Measurements from ENCODE around the gene CORO2A. TPM values are rescaled to one million over a fixed set of nuclear protein-coding genes. Genes with fewer than 3 reads are reported as not detected.
A peak's percentile ranks its signal among the peaks of the same experiment; 100 is the strongest.

The CORO2A gene, protein sequence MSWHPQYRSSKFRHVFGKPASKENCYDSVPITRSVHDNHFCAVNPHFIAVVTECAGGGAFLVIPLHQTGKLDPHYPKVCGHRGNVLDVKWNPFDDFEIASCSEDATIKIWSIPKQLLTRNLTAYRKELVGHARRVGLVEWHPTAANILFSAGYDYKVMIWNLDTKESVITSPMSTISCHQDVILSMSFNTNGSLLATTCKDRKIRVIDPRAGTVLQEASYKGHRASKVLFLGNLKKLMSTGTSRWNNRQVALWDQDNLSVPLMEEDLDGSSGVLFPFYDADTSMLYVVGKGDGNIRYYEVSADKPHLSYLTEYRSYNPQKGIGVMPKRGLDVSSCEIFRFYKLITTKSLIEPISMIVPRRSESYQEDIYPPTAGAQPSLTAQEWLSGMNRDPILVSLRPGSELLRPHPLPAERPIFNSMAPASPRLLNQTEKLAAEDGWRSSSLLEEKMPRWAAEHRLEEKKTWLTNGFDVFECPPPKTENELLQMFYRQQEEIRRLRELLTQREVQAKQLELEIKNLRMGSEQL
- 1 to 10 TPM in 1 of 4 donors, under 1 TPM in 3; 0.77 to 4.8 (median 0.86) TPM for total RNA-seq

DNA sequence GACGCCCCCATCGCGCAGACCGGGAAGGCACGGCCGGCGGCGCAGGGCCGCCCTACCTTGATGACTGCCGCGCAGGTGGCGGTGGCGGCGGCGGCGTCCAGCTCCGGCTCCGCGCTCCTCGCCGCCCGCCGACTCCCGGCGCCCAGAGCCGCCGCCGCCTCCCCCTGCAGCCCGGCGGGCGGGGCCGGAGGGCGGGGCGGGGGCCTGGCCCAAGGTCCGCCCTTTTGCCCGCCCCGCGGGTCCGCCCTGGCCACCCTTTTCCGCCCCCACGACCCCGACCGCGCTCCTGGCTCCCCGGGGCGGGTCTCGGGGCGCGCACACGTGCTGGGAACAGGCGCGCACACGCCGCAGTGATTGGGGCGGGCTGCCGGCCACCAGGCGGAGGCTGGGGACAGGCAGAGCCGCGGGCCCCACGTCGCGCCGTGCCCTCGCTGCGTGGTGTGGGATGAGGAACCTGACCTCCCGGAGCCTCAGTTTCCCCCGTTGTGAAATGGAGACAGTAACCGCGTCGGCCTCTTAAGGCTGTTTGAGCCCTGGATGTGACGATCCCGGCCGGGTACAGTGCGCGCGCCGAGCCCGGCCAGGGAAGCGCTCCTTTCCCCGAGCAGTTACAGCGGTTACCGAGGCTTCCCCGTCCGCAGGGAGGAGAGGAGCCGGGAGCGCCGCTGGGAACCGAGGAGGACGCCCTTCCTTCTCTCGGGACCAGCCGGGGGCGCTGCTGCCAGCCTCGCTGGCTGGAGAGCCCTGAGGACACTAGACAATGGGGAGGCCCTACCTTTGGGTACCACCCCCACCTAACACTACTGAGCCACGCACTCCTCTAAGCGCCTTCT is at the start of gene CORO2A:
CORO2A (minus strand) TSS at position 135 of the 833 bp plus-strand sequence. CDS start 34,977 bp downstream, outside the sequence.
- H3K27ac ChIP-seq = peak within 1 kb of the TSS in 3 of 4 donors; percentile 58 to 77 (median 76)
- peaks cover 14% of the 10 kb centered on the region for H3K27me3 ChIP-seq
- 0% methylated on average over 2 of the region's 95 CpGs; no CpG with 5 or more reads in 1 of the 2 donors for WGBS, 2 donors (ENCODE audit: low coverage in 1 of 2)
- H3K4me3 ChIP-seq = peak within 1 kb of the TSS; percentile 66 to 67
- ATAC-seq = peak; percentile 87
- peaks cover 0 to 15% (median 8%) of the 10 kb centered on the region in 3 donors for H3K4me1 ChIP-seq
- TF ChIP-seq POLR2AphosphoS5 (IDR thresholded peaks at IDR 0.05) = no peak
- peak in 2 of 4 experiments; percentile 11 to 34 for TF ChIP-seq CTCF (IDR thresholded peaks at IDR 0.05)
- no peaks in the 10 kb centered on the region for H3K36me3 ChIP-seq
- H3K9me3 ChIP-seq = no peaks in the 10 kb centered on the region

DNA sequence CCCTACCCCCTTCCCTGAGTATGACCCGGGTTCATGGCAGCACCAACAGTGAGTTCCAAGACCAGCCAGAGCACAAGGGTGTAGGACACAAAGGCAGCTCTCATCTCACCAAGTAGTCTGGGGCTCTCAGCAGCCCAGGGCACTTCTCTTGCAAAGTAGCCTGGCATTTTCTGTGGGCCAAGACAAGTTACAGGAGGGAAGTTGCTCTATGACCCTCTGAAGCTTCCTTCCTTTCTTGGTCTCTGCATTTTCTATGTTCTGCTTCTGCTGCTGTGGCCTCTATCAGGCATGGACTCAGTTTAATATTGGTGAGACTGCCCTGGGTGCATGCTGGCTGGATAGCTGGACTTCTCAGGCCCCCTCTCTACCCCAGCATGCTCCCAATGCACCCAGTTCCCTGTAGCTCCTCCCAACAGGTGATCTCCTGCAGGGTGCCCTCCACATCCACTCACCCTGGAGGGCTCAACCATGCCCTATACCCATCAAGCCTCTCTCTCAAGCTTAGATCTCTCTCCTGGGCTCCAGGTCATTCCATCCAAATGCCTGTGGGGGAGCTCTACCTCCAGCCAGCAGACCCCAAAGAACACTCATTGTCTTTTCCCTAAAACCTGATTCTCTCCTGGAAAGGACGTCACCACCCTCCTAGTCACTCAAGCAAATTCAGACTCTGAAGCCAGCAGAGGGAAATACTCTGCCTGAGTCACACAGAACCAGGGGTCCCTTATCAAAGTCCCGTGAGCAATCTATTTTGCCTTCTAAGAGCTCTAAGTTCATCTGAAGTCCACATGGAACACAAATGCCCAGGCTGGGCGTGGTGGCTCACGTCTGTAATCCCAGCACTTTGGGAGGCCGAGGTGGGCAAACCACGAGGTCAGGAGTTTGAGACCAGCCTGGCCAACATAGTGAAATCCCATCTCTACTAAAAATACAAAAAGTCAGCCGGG is 49.2 kb upstream of the CORO2A start:
- no peak overlapping the region for H3K4me3 ChIP-seq
- H3K9me3 ChIP-seq = no peaks in the 10 kb centered on the region
- H3K4me1 ChIP-seq = no peaks in the 10 kb centered on the region
- ATAC-seq = no peak
- H3K27me3 ChIP-seq = no peaks in the 10 kb centered on the region
- 100% methylated on average over 4 of the region's 8 CpGs; no CpG with 5 or more reads in 1 of the 2 donors for WGBS, 2 donors (ENCODE audit: low coverage in 1 of 2)
- H3K27ac ChIP-seq = no peak overlapping the region
- TF ChIP-seq POLR2AphosphoS5 (IDR thresholded peaks at IDR 0.05) (no peak), CTCF (IDR thresholded peaks at IDR 0.05) (no peak), POLR2A (IDR thresholded peaks at IDR 0.05) (no peak), EP300 (IDR thresholded peaks at IDR 0.05) (no peak)
- H3K36me3 ChIP-seq = peaks cover 0 to 35% of the 10 kb centered on the region in 2 donors

- Histone ChIP-seq H3K4me1 (no peaks in the 10 kb centered on the region), H3K27me3 (no peaks in the 10 kb centered on the region), H3K4me3 (no peak overlapping the region), H3K36me3 (peaks cover 0 to 39% of the 10 kb centered on the region in 2 donors), H3K9me3 (no peaks in the 10 kb centered on the region), H3K27ac (no peak overlapping the region)
- no CpG with 5 or more reads among the region's 3 CpGs for WGBS, 2 donors (ENCODE audit: low coverage in 1 of 2)
- TF ChIP-seq POLR2A (IDR thresholded peaks at IDR 0.05) (no peak), EP300 (IDR thresholded peaks at IDR 0.05) (no peak), CTCF (IDR thresholded peaks at IDR 0.05) (no peak), POLR2AphosphoS5 (IDR thresholded peaks at IDR 0.05) (no peak)
- ATAC-seq = no peak
These were observed 48.0 kb upstream of the CORO2A start for GRCh38 chr9:98240475-98240874.

DNA sequence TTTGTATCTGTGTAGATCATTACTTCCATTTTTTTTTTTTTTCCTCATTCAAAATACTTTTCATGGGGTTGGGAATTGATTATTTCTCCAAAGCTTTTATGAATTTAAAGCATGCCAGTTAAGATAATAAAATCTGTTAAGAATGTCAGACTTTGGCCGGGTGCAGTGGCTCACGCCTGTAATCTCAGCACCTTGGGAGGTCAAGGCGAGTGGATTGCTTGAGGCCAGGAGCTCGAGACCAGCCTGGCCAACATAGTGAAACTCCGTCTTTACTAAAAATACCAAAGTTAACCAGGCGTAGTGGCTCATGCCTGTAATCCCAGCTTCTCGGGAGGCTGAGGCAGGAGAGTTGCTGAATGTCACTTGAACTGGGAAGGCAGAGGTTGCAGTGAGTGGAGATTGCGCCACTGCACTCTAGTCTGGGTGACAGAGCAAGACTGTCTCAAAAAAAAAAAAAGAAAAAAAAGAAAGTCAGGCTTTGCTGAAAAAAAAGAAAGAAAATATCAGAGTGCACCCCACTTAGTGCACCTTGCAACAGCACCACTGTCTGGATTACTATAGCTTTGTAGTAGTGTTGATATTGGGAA is 44.6 kb upstream of the CORO2A start:
- Histone ChIP-seq H3K4me3 (no peak overlapping the region), H3K27ac (no peak overlapping the region), H3K4me1 (no peaks in the 10 kb centered on the region), H3K36me3 (peaks cover 0 to 45% of the 10 kb centered on the region in 2 donors), H3K27me3 (no peaks in the 10 kb centered on the region), H3K9me3 (no peaks in the 10 kb centered on the region)
- WGBS, 2 donors (ENCODE audit: low coverage in 1 of 2) = 71 to 79% methylated on average over 4 to 6 of the region's 8 CpGs
- no peak for ATAC-seq
- TF ChIP-seq POLR2AphosphoS5 (IDR thresholded peaks at IDR 0.05) (no peak), POLR2A (IDR thresholded peaks at IDR 0.05) (no peak), CTCF (IDR thresholded peaks at IDR 0.05) (no peak), EP300 (IDR thresholded peaks at IDR 0.05) (no peak)
